GM12878 (cell line): ENCODE data around the gene DENND1A. TPM values are rescaled to one million over a fixed set of nuclear protein-coding genes. Genes with fewer than 3 reads are reported as not detected.

Experiments
- CHD1 ChIP-seq: IDR thresholded peaks from 2 replicates; pipeline ENCODE4 v1.6.1; 2012; ENCODE audit warnings: low read depth, low read length, improper control_type of control experiment
- EZH2 ChIP-seq: IDR thresholded peaks from 2 replicates; pipeline ENCODE4 v1.6.1; 2012; ENCODE audit warnings: low read depth, mild to moderate bottlenecking, control low read depth, inconsistent platforms, low read length, borderline replicate concordance; ENCODE audit not compliant: control insufficient read depth
- NR2C1 ChIP-seq: fragments of 450-650 bp; IDR thresholded peaks from 2 replicates; pipeline ENCODE4 v1.6.1; 2017; ENCODE audit warnings: antibody characterized with exemption, mild to moderate bottlenecking, moderate library complexity
- RELA ChIP-seq: fragments of 450-650 bp; IDR thresholded peaks from 2 replicates; pipeline ENCODE4 v1.8.0; 2014; ENCODE audit warnings: borderline replicate concordance; ENCODE audit not compliant: partially characterized antibody
- RUNX3 ChIP-seq: IDR thresholded peaks from 2 replicates; pipeline ENCODE4 v1.6.1; 2012; ENCODE audit warnings: low read length, inconsistent platforms
- SREBF1 ChIP-seq: IDR thresholded peaks from 2 replicates; pipeline ENCODE4 v1.6.1; 2012; ENCODE audit warnings: mild to moderate bottlenecking, low read length
- ZNF24 ChIP-seq: fragments of 450-650 bp; IDR thresholded peaks from 2 replicates; pipeline ENCODE4 v1.6.1; 2017; ENCODE audit warnings: antibody characterized with exemption, mild to moderate bottlenecking
- polyA plus RNA-seq, 11 experiments: library from polyadenylated mRNA; depleted of rRNA in 4 of 11; unstranded in 6 of 11; stranded (reverse) in 5 of 11; fragments of >200 nt; fragmentation: Nextera tagmentation in 4 of 11; fragmentation: Illumina TruSeq in 1 of 11; extraction: Ambion mirVana in 4 of 11; extraction: Trizol in 1 of 11; gene quantifications; 1 replicate in 1 of 11; 2 replicates in 10 of 11; pipeline versions ENCODE4 v1.2.1 to v1.2.3, GENCODE V29; 2011 to 2016; ENCODE audit warnings: inconsistent platforms in 2 of 11, missing spikeins in 2 of 11, low read depth in 1 of 11
- total RNA-seq, 4 experiments: library from RNA; depleted of rRNA in 3 of 4; stranded (reverse); fragments of >200 nt in 3 of 4; fragmentation: Illumina TruSeq in 1 of 4; extraction: Trizol in 1 of 4; gene quantifications; 2 replicates each; pipeline versions ENCODE4 v1.2.1 to v1.2.3, GENCODE V29; 2013 to 2021
- TF ChIP-seq, protein P1 (sequence below): fragments of 450-650 bp; formaldehyde crosslinking; IDR thresholded peaks from 2 replicates; pipeline ENCODE4 v1.5.0; 2022; ENCODE audit warnings: mild to moderate bottlenecking, missing genetic modification characterization
- TF ChIP-seq, protein P2 (sequence below): fragments of 450-650 bp; formaldehyde crosslinking; IDR thresholded peaks from 2 replicates; pipeline ENCODE4 v1.4.0; 2020; ENCODE audit warnings: mild to moderate bottlenecking, moderate library complexity
- TF ChIP-seq, protein P3 (sequence below): fragments of 450-650 bp; IDR thresholded peaks from 2 replicates; pipeline ENCODE4 v1.6.1; 2016; ENCODE audit warnings: mild to moderate bottlenecking

Gene DENND1A
- total and polyA plus RNA-seq, 10 of the 15 experiments (the other 5 are each of a cell fraction or from before 2014, with no cell fraction given) = 14.1 to 48.6 (median 35.2) TPM

DNA sequence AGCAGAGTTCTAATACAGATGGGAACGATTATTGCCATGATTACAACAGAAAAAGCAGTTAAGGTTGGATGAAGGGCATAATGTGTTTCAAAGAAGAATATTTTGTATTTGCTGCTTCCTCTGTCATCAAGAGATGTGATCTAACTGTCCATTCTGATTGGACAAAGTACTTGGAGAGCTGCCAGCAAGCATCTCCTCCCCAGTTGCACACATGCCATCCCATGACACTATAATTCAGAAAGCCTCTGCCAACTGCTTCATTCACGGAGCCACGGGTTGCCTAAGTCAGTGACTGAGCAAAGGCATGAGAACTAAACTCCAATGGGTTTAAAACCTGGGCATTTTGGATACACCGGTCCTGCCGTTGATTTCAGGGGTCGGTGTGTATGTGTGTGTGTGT lies 320.1 kb downstream of the DENND1A start (continued):
- TF ChIP-seq, protein P1, sequence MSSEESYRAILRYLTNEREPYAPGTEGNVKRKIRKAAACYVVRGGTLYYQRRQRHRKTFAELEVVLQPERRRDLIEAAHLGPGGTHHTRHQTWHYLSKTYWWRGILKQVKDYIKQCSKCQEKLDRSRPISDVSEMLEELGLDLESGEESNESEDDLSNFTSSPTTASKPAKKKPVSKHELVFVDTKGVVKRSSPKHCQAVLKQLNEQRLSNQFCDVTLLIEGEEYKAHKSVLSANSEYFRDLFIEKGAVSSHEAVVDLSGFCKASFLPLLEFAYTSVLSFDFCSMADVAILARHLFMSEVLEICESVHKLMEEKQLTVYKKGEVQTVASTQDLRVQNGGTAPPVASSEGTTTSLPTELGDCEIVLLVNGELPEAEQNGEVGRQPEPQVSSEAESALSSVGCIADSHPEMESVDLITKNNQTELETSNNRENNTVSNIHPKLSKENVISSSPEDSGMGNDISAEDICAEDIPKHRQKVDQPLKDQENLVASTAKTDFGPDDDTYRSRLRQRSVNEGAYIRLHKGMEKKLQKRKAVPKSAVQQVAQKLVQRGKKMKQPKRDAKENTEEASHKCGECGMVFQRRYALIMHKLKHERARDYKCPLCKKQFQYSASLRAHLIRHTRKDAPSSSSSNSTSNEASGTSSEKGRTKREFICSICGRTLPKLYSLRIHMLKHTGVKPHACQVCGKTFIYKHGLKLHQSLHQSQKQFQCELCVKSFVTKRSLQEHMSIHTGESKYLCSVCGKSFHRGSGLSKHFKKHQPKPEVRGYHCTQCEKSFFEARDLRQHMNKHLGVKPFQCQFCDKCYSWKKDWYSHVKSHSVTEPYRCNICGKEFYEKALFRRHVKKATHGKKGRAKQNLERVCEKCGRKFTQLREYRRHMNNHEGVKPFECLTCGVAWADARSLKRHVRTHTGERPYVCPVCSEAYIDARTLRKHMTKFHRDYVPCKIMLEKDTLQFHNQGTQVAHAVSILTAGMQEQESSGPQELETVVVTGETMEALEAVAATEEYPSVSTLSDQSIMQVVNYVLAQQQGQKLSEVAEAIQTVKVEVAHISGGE (CRISPR knock-in tag) = no peak
- TF ChIP-seq NR2C1 (no peak), RELA (no peak), EZH2 (no peak), SREBF1 (no peak), CHD1 (no peak), ZNF24 (no peak), RUNX3 (no peak)
- TF ChIP-seq, protein P2, sequence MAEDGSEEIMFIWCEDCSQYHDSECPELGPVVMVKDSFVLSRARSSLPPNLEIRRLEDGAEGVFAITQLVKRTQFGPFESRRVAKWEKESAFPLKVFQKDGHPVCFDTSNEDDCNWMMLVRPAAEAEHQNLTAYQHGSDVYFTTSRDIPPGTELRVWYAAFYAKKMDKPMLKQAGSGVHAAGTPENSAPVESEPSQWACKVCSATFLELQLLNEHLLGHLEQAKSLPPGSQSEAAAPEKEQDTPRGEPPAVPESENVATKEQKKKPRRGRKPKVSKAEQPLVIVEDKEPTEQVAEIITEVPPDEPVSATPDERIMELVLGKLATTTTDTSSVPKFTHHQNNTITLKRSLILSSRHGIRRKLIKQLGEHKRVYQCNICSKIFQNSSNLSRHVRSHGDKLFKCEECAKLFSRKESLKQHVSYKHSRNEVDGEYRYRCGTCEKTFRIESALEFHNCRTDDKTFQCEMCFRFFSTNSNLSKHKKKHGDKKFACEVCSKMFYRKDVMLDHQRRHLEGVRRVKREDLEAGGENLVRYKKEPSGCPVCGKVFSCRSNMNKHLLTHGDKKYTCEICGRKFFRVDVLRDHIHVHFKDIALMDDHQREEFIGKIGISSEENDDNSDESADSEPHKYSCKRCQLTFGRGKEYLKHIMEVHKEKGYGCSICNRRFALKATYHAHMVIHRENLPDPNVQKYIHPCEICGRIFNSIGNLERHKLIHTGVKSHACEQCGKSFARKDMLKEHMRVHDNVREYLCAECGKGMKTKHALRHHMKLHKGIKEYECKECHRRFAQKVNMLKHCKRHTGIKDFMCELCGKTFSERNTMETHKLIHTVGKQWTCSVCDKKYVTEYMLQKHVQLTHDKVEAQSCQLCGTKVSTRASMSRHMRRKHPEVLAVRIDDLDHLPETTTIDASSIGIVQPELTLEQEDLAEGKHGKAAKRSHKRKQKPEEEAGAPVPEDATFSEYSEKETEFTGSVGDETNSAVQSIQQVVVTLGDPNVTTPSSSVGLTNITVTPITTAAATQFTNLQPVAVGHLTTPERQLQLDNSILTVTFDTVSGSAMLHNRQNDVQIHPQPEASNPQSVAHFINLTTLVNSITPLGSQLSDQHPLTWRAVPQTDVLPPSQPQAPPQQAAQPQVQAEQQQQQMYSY = no peak
- TF ChIP-seq, protein P3, sequence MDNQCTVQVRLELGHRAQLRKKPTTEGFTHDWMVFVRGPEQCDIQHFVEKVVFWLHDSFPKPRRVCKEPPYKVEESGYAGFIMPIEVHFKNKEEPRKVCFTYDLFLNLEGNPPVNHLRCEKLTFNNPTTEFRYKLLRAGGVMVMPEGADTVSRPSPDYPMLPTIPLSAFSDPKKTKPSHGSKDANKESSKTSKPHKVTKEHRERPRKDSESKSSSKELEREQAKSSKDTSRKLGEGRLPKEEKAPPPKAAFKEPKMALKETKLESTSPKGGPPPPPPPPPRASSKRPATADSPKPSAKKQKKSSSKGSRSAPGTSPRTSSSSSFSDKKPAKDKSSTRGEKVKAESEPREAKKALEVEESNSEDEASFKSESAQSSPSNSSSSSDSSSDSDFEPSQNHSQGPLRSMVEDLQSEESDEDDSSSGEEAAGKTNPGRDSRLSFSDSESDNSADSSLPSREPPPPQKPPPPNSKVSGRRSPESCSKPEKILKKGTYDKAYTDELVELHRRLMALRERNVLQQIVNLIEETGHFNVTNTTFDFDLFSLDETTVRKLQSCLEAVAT = no peak
